BLaER1 (cell line): Measurements from ENCODE around the gene WDR38.
A peak's percentile ranks its signal among the peaks of the same experiment; 100 is the strongest.

Experiments
- H3K27ac ChIP-seq: shearing (Covaris generic); formaldehyde crosslinking; 2 replicates; pipeline ENCODE4 v1.8.1; 2022
- H3K27me3 ChIP-seq: shearing (Covaris generic); formaldehyde crosslinking; 2 replicates; pipeline ENCODE4 v1.8.1; 2022
- H3K36me3 ChIP-seq: shearing (Covaris generic); formaldehyde crosslinking; 2 replicates; pipeline ENCODE4 v1.8.1; 2022
- H3K4me1 ChIP-seq: shearing (Covaris generic); formaldehyde crosslinking; 2 replicates; pipeline ENCODE4 v1.8.1; 2022
- H3K4me2 ChIP-seq: shearing (Covaris generic); formaldehyde crosslinking; 2 replicates; pipeline ENCODE4 v1.8.1; 2022
- H3K4me3 ChIP-seq: shearing (Covaris generic); formaldehyde crosslinking; 2 replicates; pipeline ENCODE4 v1.8.1; 2022
- H3K9ac ChIP-seq: shearing (Covaris generic); formaldehyde crosslinking; 2 replicates; pipeline ENCODE4 v1.8.1; 2022
- H3K9me3 ChIP-seq: shearing (Covaris generic); formaldehyde crosslinking; 2 replicates; pipeline ENCODE4 v1.8.1; 2022
- H4K20me1 ChIP-seq: shearing (Covaris generic); formaldehyde crosslinking; 2 replicates; pipeline ENCODE4 v1.8.1; 2022
- Cebpa-rat ChIP-seq: shearing (Covaris generic); IDR thresholded peaks from 2 replicates; pipeline ENCODE4 v1.8.1; 2022

Gene WDR38, protein sequence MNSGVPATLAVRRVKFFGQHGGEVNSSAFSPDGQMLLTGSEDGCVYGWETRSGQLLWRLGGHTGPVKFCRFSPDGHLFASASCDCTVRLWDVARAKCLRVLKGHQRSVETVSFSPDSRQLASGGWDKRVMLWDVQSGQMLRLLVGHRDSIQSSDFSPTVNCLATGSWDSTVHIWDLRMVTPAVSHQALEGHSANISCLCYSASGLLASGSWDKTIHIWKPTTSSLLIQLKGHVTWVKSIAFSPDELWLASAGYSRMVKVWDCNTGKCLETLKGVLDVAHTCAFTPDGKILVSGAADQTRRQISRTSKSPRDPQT

DNA sequence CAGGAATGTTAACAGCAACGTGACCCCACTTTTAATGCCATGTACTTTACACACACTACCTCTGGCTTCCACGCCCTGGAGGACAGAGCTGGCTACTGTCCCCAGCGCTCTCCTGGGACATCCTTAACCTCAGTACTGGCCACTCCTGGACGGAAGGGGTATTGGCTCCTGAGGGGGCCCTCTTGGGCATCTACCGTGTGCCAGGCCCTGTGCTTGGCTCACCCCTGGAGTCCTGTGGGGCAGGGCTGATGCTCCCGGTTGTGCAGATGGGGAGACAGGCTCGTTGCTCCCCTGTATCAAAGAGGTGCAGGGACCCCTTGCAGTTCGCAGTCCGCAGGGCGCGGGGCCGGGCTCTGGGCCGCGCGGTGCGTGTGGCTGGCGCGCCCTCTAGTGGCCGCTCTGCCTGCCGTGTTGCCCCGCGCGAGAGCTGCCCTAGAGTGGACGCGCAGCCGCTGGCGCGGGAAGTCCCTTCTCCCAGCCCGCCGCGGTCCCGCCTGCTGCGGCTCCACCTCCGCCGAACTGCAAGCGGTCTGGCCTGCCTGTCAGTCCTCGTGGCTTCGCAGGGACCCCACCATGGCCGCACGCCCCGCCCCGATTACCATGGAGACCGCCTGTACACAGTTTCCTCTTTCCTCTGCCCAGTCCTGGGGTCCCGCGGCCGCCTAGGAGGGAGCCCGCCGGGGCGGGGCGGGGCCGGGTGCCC is at the start of gene WDR38:
Gene WDR38 (plus strand): TSS at position 632 of the 703 bp plus-strand sequence. CDS start 72 bp downstream, outside the sequence.
- Histone ChIP-seq H3K4me2 (peak within 1 kb of the TSS; percentile 91), H3K27me3 (no peaks in the 10 kb centered on the region), H3K4me1 (peaks cover 23% of the 10 kb centered on the region), H3K36me3 (peaks cover 20% of the 10 kb centered on the region), H3K27ac (no peak within 1 kb of the TSS), H3K4me3 (peak within 1 kb of the TSS; percentile 56), H3K9ac (peak within 1 kb of the TSS; percentile 48; the same call in 1 of the 2 replicates), H3K9me3 (no peaks in the 10 kb centered on the region), H4K20me1 (peaks cover 38% of the 10 kb centered on the region)
- TF ChIP-seq Cebpa-rat, result no peak

DNA sequence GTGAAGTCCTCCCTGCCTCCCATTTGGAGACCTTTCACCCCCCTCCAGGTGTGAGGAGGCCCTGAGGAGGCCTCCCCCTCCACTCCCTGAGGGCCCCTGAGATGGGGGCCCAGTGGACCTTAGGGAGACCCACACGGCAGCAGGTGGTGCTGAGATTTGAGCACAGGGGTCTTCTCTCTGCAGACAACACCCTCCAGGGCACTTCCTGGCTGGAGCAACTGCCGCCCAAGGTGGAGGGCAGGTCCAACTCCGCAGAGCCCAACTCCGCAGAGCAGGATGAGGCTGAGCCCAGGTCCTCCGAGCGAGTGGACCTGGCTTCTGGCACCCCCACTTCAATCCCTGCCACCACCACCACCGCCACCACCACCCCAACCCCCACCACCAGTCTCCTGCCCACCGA is 49.3 kb upstream of the WDR38 start:
- no peaks in the 10 kb centered on the region for H4K20me1 ChIP-seq
- no peaks in the 10 kb centered on the region for H3K36me3 ChIP-seq
- H3K4me2 ChIP-seq, result no peak overlapping the region
- no peak overlapping the region for H3K9ac ChIP-seq
- TF ChIP-seq Cebpa-rat, result no peak
- H3K27me3 ChIP-seq, result no peaks in the 10 kb centered on the region
- no peak overlapping the region for H3K4me3 ChIP-seq
- peaks cover 40% of the 10 kb centered on the region for H3K4me1 ChIP-seq
- no peak overlapping the region for H3K27ac ChIP-seq
- H3K9me3 ChIP-seq, result no peaks in the 10 kb centered on the region

DNA sequence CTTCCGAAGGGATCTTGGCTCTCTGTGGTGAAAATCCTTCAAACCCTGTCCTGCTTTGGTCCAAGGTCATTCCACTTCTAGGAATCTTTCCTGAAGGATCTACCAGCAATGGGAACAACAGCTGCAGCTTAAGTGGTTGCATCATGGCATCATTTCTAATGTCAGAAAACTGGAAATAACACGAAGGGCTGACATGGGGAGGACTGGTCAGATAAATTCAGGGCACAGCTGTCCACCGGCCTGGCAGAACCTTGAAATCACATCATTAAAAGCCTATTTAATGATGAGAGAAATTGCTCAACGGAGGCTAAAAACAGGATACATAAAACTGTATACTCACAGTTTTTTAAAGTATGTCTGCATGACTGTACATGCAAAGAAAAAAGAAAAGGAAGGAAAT is 48.1 kb upstream of the WDR38 start:
- H3K4me3 ChIP-seq, result no peak overlapping the region
- peaks cover 28% of the 10 kb centered on the region for H3K4me1 ChIP-seq
- no peaks in the 10 kb centered on the region for H3K27me3 ChIP-seq
- H3K36me3 ChIP-seq, result no peaks in the 10 kb centered on the region
- no peak overlapping the region for H3K27ac ChIP-seq
- H3K4me2 ChIP-seq, result no peak overlapping the region
- no peak overlapping the region for H3K9ac ChIP-seq
- H3K9me3 ChIP-seq, result no peaks in the 10 kb centered on the region
- H4K20me1 ChIP-seq, result no peaks in the 10 kb centered on the region
- no peak for TF ChIP-seq Cebpa-rat

DNA sequence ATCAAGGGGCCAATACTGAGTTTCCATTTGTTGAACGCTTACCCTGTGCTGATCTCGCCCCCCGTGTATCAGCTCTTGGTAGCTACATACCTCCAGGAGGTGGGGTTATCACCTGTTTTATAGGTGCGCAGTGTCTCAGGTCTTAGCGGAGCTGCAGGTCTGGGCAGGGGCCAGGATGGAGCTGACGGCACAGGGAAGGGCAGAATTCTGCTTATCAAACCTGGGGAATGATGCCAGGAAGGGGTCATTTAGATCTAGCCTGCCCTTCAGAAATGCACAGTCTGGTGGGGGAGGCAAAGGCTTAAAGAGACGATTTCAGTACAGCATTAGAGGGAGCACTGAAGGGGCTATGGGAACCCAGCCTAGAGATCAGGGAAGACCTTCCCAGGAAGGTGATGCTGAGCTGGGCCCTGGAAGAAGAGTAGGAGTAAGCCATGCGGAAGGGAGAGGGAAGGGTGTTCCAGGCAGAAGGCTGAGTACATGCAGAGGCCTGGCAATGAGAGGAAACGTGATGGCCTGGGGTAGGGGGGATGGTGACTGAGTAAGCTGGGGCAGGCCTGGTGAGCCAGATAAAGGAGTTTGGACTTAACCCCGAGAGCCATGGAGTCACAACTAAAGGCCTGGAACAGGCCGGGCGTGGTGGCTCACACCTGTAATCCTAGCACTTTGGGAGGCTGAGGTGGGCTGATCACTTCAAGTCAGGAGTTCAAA is 44.9 kb upstream of the WDR38 start:
- Histone ChIP-seq H3K27me3 (no peaks in the 10 kb centered on the region), H3K4me3 (no peak overlapping the region), H3K9me3 (no peaks in the 10 kb centered on the region), H3K9ac (no peak overlapping the region), H3K4me1 (no peaks in the 10 kb centered on the region; the same call in 1 of the 2 replicates), H4K20me1 (no peaks in the 10 kb centered on the region), H3K27ac (no peak overlapping the region), H3K4me2 (no peak overlapping the region), H3K36me3 (no peaks in the 10 kb centered on the region)
- no peak for TF ChIP-seq Cebpa-rat

DNA sequence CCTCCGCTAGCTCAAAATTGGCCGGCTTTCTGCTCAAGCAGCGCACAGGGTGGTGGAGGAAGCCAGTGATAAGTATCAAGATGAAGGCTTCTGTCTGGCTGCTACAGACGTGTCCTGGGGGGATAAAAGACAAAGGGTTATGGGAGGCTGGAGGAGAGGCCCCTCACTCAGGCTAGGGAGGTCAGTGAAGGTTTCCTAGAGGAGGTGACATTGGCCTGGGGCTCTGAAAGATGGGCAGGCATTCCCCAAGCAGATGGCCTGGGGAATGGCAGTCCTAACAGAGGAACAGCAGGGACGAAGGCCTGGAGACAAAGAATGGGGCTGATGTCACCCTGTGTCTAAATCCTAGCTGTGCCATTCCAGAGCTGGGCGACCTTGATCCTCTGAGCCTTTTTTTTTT is 44.0 kb upstream of the WDR38 start:
- no peaks in the 10 kb centered on the region for H3K27me3 ChIP-seq
- H3K4me3 ChIP-seq, result no peak overlapping the region
- H3K4me1 ChIP-seq, result no peaks in the 10 kb centered on the region
- H4K20me1 ChIP-seq, result no peaks in the 10 kb centered on the region
- H3K9ac ChIP-seq, result no peak overlapping the region
- no peaks in the 10 kb centered on the region for H3K9me3 ChIP-seq
- H3K36me3 ChIP-seq, result no peaks in the 10 kb centered on the region
- no peak for TF ChIP-seq Cebpa-rat
- no peak overlapping the region for H3K27ac ChIP-seq
- H3K4me2 ChIP-seq, result no peak overlapping the region

DNA sequence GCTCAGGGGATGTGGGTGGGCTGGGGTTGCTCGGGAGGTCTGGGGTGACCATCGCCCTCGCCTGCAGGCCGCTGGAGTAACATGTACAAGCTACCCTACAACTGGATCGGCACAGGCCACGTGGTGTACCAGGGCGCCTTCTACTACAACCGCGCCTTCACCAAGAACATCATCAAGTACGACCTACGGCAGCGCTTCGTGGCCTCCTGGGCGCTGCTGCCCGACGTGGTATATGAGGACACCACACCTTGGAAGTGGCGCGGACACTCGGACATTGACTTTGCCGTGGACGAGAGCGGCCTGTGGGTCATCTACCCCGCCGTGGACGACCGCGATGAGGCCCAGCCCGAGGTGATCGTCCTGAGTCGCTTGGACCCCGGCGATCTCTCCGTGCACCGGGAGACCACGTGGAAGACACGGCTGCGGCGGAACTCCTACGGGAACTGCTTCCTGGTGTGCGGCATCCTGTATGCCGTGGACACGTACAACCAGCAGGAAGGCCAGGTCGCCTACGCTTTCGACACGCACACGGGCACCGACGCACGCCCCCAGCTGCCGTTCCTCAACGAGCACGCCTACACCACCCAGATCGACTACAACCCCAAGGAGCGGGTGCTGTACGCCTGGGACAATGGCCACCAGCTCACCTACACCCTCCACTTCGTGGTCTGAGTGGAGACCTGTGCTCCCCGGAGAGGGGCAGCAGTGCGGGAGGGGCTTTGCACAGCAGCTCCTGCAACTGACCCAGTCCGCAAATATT is 43.3 kb upstream of the WDR38 start:
- no peak overlapping the region for H3K27ac ChIP-seq
- no peak overlapping the region for H3K4me3 ChIP-seq
- H4K20me1 ChIP-seq, result no peaks in the 10 kb centered on the region
- no peak overlapping the region for H3K4me2 ChIP-seq
- no peaks in the 10 kb centered on the region for H3K27me3 ChIP-seq
- H3K36me3 ChIP-seq, result no peaks in the 10 kb centered on the region
- no peak for TF ChIP-seq Cebpa-rat
- H3K4me1 ChIP-seq, result no peaks in the 10 kb centered on the region
- H3K9me3 ChIP-seq, result no peaks in the 10 kb centered on the region
- no peak overlapping the region for H3K9ac ChIP-seq

DNA sequence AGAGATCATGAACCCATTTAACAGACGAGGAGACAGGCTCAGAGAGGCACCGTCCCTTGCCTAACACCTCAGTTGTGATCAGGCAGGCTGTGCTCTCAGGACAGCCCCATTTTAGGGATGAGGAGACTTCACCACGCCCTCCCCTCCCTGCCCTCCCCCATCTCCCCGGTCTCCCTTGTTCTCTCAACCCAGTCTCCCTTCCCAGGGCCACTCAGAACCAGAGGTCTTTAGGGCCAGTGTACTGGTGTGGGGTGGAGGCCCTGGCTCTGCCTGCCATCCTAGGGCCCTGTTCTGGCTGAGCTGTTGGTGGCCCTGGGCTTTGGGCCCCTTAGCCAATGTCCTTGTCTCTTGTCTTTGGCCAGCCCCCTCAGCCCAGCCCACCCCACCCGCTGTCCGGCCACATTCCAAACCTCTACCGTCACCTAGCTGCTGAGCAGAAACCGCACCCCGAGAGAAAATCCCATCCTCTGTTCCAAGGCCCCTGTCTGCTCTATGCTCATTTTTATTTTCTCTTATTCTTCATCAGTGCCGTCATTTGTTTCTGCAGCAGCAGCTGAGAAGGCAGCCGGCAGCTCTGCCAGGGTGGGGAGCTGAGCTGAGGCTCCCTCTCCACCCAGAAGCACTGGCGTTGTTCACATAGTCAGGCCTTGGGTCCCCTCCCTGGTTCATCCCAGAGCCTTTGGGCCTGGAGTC is 42.5 kb upstream of the WDR38 start:
- H3K4me2 ChIP-seq, result no peak overlapping the region
- no peak overlapping the region for H3K9ac ChIP-seq
- no peaks in the 10 kb centered on the region for H3K36me3 ChIP-seq
- H4K20me1 ChIP-seq, result no peaks in the 10 kb centered on the region
- no peaks in the 10 kb centered on the region for H3K27me3 ChIP-seq
- H3K4me3 ChIP-seq, result no peak overlapping the region
- no peak overlapping the region for H3K27ac ChIP-seq
- H3K9me3 ChIP-seq, result no peaks in the 10 kb centered on the region
- no peaks in the 10 kb centered on the region for H3K4me1 ChIP-seq
- no peak for TF ChIP-seq Cebpa-rat

DNA sequence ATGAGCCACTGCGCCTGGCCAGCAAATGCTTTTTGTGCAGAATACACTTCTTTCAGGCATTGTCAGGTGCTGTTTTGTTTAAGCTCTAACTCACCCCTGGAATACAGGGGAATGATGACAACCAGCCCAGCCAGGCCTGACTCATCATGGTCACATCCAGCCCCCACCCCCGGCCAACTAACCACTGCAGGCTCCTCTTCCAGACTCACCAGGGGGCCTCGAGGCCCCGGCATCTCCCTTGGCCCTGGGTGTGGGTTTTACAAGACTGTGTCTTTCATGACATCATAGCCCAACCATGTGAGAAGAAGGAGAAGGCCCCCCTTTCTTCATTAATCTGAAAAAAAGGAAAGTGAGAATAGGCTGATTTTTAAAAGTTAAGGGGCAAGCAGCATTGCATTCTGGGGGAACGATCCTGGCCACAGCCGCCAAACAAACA is 40.8 kb upstream of the WDR38 start:
- TF ChIP-seq Cebpa-rat, result no peak
- Histone ChIP-seq H3K27me3 (no peaks in the 10 kb centered on the region), H4K20me1 (no peaks in the 10 kb centered on the region), H3K4me3 (no peak overlapping the region), H3K4me1 (no peaks in the 10 kb centered on the region), H3K9ac (no peak overlapping the region), H3K9me3 (no peaks in the 10 kb centered on the region), H3K36me3 (no peaks in the 10 kb centered on the region), H3K27ac (no peak overlapping the region), H3K4me2 (no peak overlapping the region)

DNA sequence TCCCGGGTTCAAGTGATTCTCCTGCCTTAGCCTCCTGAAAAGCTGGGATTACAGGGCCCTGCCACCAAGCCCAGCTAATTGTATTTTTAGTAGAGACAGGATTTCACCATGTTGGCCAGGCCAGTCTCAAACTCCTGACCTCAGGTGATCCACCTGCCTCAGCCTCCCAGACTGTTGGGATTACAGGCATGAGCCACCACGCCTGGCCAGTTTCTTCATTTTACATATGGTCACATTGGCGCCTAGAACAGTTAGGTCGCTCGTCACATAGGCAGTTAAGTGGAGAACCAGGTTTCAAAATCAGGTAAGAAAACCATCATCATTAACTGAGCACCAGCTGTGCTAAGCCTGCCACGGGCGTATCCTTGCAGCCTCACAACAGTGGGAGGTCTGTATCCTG is 40.2 kb upstream of the WDR38 start:
- Histone ChIP-seq H3K9ac (no peak overlapping the region), H3K36me3 (no peaks in the 10 kb centered on the region), H3K9me3 (no peaks in the 10 kb centered on the region), H3K27me3 (no peaks in the 10 kb centered on the region), H3K4me3 (no peak overlapping the region), H3K27ac (no peak overlapping the region), H3K4me1 (no peaks in the 10 kb centered on the region), H3K4me2 (no peak overlapping the region), H4K20me1 (no peaks in the 10 kb centered on the region)
- no peak for TF ChIP-seq Cebpa-rat
